ENCODE data around the gene RARG. TPM values are rescaled to one million over a fixed set of nuclear protein-coding genes. Genes with fewer than 3 reads are reported as not detected.
A peak's percentile ranks its signal among the peaks of the same experiment; 100 is the strongest.

Gene RARG
- total RNA-seq, 1 donor from 2014 or later: 18.2 TPM

DNA sequence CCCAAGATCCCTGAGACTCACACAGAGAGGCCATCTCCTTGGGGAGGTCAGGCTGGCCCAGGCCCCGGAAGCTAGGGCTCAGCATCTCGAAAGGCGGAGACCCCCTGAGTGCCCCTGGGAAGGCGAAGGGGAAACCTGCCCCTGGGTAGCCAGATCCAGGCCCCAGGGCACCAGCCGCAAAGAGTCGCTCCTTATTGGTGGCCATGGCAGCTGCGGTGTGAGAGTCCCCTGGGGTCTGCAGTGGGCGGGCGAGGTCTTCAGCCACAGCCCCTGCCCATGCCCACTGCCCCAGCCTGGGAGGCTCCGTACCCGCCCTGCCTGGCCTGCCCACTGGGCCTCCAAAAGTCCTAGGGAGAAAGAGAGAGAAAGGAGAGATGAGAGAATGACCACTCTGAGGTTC lies 4.7 kb downstream of the RARG start:
- intact Hi-C loops (cut with DNase I): no loop called here
- ATAC-seq: no peak

DNA sequence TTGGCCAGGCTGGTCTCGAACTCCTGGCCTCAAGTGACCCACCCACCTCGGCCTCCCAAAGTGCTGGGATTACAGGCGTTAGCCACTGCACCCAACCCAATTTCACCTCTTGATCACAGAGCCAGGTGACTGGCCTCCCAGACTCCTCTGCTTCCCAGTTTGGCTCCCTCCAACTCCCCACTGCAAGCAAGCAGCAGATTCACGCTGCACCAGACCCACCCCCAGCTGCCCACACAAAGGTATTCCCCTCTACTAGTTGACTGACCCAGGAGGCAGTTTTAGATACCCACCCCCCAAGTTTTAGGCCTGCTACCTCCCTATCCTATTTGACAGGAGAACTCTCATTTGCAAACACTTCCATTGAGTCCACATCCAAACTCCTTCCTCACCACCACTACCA lies 5.2 kb downstream of the RARG start:
- intact Hi-C loops (cut with DNase I): no loop called here
- DNase-seq (ENCODE audit: missing footprints): no peak
- no peak for ATAC-seq

More for the DNA sequence above, 4.7 kb downstream of the RARG start:
- no peak for DNase-seq (ENCODE audit: missing footprints)

- ATAC-seq: no peak
- no peak for DNase-seq (ENCODE audit: missing footprints)
- intact Hi-C loops (cut with DNase I): no loop called here
Observed at GRCh38 chr12:53225635-53226424, 6.2 kb downstream of the RARG start.

DNA sequence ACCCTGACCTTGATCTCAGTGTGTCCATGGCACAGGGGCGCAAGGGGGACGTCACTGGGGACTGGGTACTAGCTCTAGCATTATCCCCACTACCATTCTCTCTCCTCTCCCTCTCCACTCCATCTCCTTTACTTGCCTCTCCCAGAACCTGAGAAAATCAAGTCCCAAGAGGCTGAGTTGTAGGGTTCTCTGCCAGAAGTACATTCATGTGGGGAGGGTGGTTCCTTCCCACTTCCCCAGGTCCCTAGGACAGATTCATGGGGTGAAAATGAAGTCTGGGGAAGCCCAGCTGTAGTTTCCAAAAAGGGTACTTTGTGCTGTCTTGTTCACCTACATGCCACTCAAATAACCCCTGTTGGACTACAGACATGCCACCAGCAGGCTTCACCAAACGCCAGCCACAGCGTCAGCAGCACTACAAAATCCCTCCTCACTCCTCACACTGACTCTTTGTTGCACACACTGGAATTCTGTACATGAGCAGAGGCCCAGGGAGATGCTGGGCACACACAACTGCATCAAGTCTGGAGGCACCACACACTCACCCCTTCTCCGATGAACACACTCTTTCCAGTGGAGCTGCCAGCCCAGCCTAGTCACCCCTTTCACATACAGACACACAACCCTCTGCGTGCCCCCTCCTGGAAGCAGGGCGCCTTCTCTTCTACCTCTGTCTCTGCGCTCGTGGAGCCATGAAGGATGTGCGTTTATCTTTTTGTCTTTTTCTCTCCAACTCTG lies 6.9 kb downstream of the RARG start:
- ATAC-seq (no peak), DNase-seq (ENCODE audit: missing footprints) (no peak)
- intact Hi-C loops (cut with DNase I): no loop called here

- intact Hi-C loops (cut with DNase I): no loop called here
- no peak for DNase-seq (ENCODE audit: missing footprints)
- ATAC-seq: no peak
Observed at GRCh38 chr12:53224061-53224896, 7.7 kb downstream of the RARG start.

DNA sequence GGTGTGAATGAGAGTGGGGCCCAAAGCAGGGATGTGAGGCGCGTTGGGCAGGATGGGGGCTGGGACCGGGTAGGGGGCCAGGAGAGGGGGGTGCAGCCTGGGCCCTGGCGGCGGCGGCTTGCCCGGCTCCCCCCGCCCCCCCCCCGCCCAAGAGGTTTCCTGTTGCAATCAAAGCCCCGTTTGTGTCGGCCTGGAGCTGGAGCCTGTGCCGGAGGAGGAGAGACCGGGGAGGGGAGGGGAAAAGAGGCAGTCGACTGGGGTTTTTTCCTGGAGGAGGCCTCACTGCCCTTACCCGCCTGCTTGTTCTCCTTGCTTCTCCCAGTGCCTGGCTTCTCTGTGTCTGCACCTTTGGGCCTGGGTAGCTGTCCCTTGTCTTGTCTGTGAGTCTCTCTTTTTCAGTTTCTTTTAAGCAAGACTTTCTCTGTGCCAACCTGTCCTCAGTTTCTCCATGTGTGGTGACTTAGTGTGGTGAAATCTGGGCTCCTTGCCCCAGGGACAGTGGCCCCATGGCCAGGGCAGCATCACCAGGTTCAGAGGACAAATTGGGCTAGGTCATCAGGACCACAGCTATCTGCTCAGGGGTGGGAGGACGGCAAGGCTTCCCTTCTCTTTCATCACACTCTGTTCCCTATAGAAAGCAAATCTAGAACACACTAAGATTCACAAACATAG lies 8.5 kb downstream of the RARG start:
- ATAC-seq (no peak), DNase-seq (ENCODE audit: missing footprints) (no peak)
- intact Hi-C loops (cut with DNase I): no loop called here

GRCh38 chr12:53222806-53223261 lies 9.2 kb downstream of the RARG start:
- DNase-seq (ENCODE audit: missing footprints): no peak
- intact Hi-C loops (cut with DNase I): no loop called here
- ATAC-seq: no peak

DNA sequence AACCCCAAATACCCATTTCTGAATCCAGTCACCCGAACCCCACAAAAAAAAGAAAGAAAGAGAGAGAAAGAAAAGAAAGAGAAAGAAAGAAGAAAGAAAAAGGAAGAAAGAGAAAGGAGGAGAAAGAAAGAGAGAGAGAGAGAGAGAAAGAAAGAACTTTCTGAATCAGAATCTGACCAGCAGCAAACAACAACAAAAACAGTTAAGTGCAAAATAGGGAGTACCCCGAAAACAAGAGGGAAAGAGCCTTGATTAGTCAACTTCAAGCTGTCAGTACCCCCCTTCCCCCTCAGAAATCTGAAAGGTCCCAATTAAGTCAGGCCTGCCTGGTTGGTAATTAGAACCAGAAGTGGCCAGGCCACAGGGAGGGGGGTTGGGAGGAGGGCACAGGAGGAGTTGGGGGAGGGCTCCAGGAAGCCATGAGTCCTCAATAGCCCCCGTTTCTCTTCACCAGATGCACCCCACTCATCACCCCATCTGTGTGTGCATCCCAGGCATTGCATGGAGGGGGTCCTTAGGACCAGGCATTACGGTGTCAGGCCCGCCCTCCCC lies 9.8 kb downstream of the RARG start:
- no peak for DNase-seq (ENCODE audit: missing footprints)
- intact Hi-C loops (cut with DNase I): no loop called here
- ATAC-seq: no peak

DNA sequence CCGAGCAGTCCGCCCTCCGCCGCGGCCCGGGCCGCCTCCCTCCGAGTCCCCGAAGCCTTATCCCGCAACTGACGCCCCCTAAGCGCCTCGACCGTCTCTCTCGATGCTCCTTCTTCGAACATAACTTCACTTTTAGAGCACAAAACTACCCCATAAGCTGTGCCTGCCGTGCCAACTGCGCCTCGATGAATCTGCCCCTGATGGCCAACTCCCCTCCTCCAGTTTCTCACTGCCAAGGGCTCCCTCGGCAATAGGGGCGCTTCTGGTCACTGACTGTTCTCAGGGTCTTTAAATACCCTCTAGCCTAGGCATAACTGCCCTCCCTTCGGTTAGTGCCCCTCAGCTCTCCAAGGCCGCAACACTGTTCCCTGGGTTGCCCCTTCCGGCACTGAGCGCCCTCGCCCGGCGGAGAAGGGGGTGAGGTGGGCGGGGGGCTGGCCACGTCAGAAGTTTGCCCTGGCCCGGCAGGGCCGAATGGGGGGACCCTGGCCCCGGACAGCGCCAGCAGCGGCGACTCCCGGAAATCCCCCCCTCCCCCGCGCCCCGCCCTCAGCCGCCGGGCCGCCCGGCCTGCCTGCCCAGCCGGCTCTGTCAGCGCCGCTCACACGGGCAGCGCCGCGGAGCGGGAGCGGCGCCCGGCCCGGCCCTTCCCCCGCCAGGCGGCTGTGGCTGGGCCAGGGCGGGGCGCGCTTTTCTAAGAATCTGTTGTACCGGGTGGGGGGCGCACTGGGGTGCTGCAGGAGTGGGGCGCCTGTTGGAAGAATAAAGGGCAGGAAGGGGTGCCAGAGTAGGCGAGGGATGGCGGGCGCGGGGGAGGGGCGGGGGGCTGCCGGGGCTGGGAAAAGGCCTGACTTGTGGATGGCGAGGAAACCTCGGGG lies 10.6 kb downstream of the RARG start:
- intact Hi-C loops (cut with DNase I): loop anchor here (2.0 kb wide), 1 partner anchor 29 kb away; no protein-coding TSS in a partner anchor
- ATAC-seq: peak; percentile 50
- peak; percentile 86 for DNase-seq (ENCODE audit: missing footprints)

DNA sequence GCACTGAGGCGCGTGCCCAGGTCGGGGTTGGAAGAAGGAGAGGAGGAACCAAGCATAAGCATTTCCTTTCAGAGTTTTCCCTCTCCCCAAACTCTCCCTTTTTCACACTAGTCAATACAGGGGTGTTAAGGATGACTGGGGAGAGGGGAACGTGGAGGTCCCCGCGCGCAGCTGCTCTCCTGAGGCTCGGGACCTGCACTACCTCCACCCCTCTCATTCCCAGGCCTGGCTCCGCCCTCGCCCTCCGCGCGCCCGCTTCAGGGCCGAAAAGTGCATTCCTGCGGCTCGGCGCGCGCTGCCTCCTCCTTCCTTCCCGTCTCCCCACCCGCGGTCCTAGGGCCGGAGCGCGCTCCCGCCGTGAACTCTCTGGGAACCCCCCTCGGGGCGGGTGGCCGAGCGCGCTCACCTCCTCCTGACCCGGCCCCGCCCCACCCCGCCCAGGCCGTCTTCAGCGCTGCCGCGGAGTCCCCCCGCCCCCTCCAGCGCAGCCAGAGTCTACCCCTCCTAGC lies 11.3 kb downstream of the RARG start:
- peak; percentile 92 for ATAC-seq
- peak; percentile 97 for DNase-seq (ENCODE audit: missing footprints)
- intact Hi-C loops (cut with DNase I): loop anchor here (2.0 kb wide), 1 partner anchor 30 kb away; no protein-coding TSS in a partner anchor

GRCh38 chr12:53219956-53220693 lies 11.9 kb downstream of the RARG start:
- ATAC-seq (peak; percentile 20), DNase-seq (ENCODE audit: missing footprints) (peak; percentile 91)
- intact Hi-C loops (cut with DNase I): loop anchor here (2.0 to 5.0 kb wide), 2 partner anchors 31 to 47 kb away; partner anchors contain the start of gene ESPL1

DNA sequence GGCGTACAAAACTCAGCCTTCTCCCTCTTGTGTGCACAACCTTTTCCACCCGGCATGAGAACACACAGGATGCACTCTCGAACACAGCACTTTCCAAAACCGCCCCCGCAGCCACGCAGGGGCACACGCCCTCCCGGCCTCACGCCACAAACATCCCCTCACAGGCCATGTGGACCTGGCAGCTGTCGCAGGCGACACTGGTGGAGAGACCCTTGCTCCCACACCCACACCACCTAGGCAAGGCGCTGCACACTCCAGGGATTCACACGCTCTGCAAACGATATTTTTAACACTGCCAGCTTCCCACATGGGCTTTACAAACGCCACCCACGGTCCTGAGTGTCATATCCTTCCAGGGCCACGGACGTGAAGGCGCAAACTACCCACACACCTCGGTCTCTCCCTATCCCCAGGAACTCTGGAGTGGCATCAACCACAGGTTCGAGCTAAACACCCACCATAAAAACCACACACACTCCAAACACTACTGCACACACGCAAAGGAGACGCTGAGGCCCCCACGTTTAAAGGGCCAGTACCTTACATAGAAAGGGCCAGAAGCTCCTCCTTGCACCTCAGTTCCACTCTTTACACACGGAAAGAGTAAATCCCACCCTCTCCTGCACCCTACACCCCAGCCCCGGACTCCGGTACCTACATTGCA lies 12.6 kb downstream of the RARG start:
- intact Hi-C loops (cut with DNase I): loop anchor here (5.0 kb wide), 1 partner anchor 48 kb away; the partner anchor contains the start of gene ESPL1
- ATAC-seq (no peak), DNase-seq (ENCODE audit: missing footprints) (no peak)

DNA sequence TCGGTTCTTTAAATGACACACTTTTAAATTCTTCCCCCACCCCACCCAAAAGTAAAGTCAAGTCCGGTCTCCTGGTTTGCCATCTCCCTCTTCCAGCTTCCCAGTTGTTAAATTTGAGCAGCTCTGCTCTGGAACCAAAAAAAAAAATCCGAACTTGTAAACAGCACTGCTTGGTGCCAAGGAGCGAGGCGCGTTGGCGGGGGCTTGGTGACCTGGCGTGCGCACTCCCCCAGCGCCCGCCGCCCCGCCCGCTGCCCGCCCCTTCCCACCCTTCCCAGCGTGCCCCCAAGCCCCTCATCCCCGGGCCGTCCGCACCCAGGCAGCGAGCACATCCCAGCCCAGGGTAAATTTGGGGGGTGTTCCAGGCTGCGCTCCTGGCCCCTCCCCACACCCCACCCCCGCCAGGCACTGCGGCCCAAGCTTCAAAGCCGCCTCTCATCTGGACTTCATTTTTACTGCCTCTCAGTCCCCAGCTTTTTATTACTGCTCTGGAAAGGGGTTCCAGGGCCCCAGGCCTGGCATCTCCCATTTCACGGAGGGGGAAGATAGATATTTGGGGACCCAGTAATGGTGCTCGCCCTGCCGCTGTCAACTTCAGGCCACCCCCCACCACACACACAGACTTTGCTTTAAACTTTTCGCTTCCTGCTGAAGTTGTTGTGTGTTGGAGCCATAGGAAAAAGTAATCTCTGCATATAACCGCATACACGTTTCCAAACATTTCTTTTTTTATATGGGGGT lies 13.3 kb downstream of the RARG start:
- intact Hi-C loops (cut with DNase I): loop anchor here (5.0 kb wide), 1 partner anchor 49 kb away; the partner anchor contains the start of gene ESPL1
- ATAC-seq (no peak), DNase-seq (ENCODE audit: missing footprints) (no peak)

DNA sequence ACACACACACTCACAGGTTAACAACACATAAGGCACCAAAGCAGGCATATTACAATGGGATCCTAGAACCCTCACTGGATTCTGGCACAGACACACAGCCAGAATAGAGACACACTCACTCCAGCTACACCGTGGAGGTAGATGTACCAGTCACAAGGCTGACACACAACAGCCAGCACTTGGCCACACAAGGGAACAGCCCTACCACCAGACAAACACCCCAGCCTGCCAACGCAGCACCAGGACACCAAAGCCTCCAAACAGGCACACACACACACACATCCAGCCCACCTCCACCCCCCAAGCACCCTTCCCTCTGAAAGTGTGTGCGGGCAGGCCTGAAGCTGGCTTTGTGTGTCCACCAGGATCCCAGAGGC lies 14.1 kb downstream of the RARG start:
- ATAC-seq (no peak), DNase-seq (ENCODE audit: missing footprints) (no peak)
- intact Hi-C loops (cut with DNase I): loop anchor here (5.0 kb wide), 1 partner anchor 49 kb away; the partner anchor contains the start of gene ESPL1
